ENCODE measurements around the gene USPL1.

DNA sequence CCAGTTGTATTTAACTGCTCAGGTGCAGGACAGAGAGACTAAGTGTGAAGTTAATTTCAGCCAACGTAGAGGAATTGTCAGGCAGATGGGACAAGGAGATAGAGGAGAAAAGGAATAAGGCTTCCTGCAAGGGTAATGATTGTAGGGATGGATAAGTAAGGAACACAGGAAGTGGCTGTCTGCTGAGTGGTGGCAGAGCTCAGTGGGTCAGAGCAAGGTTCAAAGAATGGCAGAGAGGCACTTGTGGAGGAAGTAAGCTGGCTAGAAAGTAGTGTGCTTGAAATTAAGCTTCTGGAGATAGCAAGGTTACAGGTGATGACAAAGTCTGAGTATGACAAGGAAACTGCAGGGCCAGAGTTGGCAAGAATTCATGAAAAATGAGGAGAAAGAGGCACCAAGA is 47.9 kb downstream of the USPL1 start:
- TF ChIP-seq, protein P1, sequence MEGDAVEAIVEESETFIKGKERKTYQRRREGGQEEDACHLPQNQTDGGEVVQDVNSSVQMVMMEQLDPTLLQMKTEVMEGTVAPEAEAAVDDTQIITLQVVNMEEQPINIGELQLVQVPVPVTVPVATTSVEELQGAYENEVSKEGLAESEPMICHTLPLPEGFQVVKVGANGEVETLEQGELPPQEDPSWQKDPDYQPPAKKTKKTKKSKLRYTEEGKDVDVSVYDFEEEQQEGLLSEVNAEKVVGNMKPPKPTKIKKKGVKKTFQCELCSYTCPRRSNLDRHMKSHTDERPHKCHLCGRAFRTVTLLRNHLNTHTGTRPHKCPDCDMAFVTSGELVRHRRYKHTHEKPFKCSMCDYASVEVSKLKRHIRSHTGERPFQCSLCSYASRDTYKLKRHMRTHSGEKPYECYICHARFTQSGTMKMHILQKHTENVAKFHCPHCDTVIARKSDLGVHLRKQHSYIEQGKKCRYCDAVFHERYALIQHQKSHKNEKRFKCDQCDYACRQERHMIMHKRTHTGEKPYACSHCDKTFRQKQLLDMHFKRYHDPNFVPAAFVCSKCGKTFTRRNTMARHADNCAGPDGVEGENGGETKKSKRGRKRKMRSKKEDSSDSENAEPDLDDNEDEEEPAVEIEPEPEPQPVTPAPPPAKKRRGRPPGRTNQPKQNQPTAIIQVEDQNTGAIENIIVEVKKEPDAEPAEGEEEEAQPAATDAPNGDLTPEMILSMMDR (IDR thresholded peaks at IDR 0.05), result no peak
- TF ChIP-seq POLR2A (IDR thresholded peaks at IDR 0.05) (no peak), EP300 (IDR thresholded peaks at IDR 0.05) (no peak)

Data from ovary (tissue), 3 donors.